Measurements from ENCODE around the gene TRANK1.
"Not testable (repeated sequence)": the region's sequence is repeated elsewhere in the genome, so short reads cannot be mapped to it uniquely, and the experiment has no call there.

The TRANK1 gene

DNA sequence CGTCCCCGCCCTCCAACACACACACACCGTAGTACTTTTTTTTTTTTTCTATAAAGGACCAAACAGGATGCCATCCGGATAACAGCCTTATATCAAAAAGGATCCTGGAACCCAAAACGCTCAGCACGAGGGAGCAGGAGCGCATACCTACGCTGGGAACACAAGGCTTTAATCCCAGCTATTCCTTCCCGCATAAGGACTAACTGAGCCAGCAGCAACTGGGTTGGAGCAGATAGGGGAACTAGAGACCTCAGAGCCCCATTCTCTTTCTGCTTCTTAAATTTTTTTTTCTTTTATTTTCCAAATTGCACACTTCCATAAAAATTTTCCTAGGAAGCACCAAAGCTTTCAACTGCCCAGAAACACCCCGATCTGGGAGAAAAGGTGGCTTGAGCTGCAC lies 1.3 kb downstream of the TRANK1 start:
- no peak overlapping the region; the same call in 1 of the 2 replicates for H3K4me3 ChIP-seq (ENCODE audit: low read depth, low read length)
- TF ChIP-seq, protein P1, sequence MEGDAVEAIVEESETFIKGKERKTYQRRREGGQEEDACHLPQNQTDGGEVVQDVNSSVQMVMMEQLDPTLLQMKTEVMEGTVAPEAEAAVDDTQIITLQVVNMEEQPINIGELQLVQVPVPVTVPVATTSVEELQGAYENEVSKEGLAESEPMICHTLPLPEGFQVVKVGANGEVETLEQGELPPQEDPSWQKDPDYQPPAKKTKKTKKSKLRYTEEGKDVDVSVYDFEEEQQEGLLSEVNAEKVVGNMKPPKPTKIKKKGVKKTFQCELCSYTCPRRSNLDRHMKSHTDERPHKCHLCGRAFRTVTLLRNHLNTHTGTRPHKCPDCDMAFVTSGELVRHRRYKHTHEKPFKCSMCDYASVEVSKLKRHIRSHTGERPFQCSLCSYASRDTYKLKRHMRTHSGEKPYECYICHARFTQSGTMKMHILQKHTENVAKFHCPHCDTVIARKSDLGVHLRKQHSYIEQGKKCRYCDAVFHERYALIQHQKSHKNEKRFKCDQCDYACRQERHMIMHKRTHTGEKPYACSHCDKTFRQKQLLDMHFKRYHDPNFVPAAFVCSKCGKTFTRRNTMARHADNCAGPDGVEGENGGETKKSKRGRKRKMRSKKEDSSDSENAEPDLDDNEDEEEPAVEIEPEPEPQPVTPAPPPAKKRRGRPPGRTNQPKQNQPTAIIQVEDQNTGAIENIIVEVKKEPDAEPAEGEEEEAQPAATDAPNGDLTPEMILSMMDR (IDR thresholded peaks at IDR 0.05; ENCODE audit: insufficient read depth, low read depth, low read length, missing control alignments): no peak
- no peak for DNase-seq (ENCODE audit: low read depth)

DNA sequence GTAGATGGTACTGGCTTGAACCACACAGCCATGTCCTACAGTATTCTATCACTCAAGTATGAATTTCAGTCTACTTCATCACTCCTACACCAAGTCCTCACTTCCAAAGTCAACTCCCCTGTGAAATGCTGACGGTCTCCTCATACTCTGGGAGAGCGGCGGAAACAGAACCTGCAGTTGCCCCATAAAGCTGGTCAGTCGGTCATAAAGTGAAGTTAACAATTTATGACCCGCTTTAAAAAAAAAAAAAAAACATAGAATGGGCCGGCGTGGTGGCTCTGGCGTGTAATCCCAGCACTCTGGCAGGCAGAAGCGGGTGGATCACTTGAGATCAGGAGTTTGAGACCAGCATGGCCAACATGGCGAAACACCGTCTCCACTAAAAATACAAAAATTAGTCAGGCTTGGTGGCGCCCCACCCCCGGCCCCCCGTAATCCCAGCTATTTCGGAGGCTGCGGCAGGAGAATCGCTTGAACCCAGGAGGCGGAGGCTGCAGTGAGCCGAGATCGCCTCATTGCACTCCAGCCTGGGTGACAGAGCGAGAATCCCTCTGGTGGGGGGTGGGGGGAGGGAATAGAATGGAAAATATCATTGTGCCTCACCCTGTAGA lies 2.1 kb downstream of the TRANK1 start:
- DNase-seq (ENCODE audit: low read depth): no peak
- H3K4me3 ChIP-seq (ENCODE audit: low read depth, low read length): no peak overlapping the region
- TF ChIP-seq, protein P1 (IDR thresholded peaks at IDR 0.05; ENCODE audit: insufficient read depth, low read depth, low read length, missing control alignments): no peak

DNA sequence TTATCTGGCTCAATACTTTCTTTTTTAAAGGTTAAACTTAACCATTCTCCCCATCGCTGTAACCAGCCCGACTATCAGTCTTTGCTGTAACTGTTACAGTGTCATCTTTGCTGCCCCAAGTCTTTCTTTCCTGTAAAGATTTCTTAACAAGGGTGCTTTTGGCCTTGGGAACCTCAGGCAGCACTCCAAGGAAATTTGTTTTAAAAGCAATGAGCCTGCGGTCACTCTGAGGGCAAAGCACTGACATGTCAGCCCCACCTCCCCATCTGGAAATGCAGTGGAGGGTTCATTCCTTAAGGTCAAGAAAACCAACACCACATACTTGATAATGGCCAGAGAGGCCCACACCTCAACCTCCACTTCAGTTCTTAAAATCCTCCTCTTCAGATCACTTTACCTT lies 3.2 kb downstream of the TRANK1 start:
- DNase-seq (ENCODE audit: low read depth): no peak
- no peak overlapping the region for H3K4me3 ChIP-seq (ENCODE audit: low read depth, low read length)
- TF ChIP-seq, protein P1 (IDR thresholded peaks at IDR 0.05; ENCODE audit: insufficient read depth, low read depth, low read length, missing control alignments): no peak

DNA sequence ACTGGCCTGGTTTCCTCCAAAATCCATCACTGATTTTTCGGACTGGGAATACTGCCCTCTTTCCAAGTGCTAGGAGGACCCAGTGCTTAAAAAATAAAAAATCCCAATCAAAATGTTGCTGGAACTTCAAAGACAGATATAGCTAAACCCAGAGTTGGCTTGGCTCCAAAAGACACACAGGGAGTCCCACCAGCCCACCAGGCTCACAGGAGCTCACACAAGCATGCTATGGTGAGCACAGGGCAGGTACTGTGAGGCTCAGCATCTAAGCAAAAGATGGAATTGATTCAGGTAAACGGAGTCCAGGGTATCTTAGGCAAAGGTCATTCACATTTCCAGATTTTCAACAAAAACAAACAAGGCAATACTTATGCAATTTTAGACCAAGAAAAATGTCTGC lies 3.7 kb downstream of the TRANK1 start:
- DNase-seq (ENCODE audit: low read depth): no peak
- TF ChIP-seq, protein P1 (IDR thresholded peaks at IDR 0.05; ENCODE audit: insufficient read depth, low read depth, low read length, missing control alignments): no peak
- no peak overlapping the region for H3K4me3 ChIP-seq (ENCODE audit: low read depth, low read length)

DNA sequence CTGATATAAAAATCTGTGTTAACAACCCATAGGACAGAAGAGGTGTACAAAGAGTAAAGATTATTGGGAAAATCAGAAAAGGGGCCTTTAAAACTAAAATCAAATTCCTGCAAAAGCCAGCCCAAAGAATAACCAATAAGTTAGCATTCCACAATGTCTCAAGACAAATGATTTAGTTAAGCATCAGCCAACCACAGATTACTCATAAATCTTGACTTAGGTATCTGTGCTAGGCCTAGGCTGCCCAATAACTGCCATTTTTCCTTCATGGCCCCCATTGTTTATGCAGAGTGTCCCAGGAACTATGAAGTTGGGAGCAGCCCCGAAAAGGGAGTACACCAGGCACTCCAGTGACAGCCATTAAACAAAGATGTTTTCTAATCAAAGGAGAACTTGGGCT lies 7.4 kb downstream of the TRANK1 start:
- no peak for DNase-seq (ENCODE audit: low read depth)
- TF ChIP-seq, protein P1 (IDR thresholded peaks at IDR 0.05; ENCODE audit: insufficient read depth, low read depth, low read length, missing control alignments): no peak
- no peak overlapping the region for H3K4me3 ChIP-seq (ENCODE audit: low read depth, low read length)

DNA sequence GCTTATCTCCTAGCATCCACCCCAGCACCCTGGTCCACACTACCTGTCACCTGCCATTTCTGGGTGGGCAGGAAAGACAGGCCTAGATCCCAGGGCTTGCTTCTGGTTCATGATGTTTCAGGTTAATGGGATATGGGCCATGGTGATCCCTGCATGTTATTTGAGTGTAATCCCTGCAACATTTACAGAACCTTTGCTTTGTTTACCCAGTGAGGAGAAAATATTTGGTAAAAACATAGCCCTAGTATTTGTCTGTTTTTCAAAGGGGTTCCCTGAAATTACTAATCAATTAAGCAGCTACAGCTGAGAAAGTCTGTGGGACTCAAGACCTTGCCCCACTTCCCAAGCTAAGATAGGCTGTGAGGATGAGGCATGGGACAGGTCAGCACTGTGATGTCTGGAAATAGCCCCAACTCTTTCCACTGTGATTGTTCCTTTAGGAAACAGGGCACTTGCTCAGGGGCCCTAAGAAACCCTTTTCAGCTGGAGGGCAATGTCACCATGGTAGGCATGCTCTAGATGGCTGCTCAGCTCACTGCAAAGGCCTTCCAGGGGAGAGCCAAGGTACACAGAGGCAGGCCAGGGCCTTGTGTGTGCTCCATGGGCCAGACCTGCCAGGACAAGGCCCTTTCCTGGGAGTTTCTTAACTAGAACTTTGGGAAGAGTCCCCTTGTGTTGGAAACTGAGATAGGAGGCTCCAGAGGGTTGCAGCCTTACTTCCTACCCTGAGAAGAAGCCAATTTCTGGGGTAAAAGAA lies 11.1 kb downstream of the TRANK1 start:
- H3K4me3 ChIP-seq (ENCODE audit: low read depth, low read length): no peak overlapping the region
- DNase-seq (ENCODE audit: low read depth): no peak
- TF ChIP-seq, protein P1 (IDR thresholded peaks at IDR 0.05; ENCODE audit: insufficient read depth, low read depth, low read length, missing control alignments): no peak

DNA sequence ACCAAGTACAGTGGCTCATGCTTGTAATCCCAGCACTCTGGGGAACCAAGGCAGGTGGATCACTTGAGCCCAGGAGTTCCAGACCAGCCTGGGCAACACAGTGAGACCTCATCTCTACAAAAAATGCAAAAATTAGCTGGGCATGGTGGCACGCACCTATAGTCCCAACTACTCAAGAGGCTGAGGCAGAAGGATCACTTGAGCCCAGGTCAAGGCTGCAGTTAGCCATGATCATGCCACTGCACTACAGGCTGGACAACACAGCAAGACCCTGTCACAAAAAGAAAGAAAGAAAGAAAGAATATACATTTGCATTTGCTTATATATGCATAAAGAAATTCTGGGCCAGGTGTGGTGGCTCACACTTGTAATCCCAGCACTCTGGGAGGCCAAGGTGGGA lies 13.4 kb downstream of the TRANK1 start:
- H3K4me3 ChIP-seq (ENCODE audit: low read depth, low read length); DNase-seq (ENCODE audit: low read depth): not testable (repeated sequence)
